ENCODE results near the gene CHAD. TPM values are rescaled to one million over a fixed set of nuclear protein-coding genes. Genes with fewer than 3 reads are reported as not detected.

CHAD gene
- total RNA-seq, 1 experiment from 2014 or later = 0.57 TPM

- Histone ChIP-seq H2BK5ac (ENCODE audit: insufficient read length, low read length) (no peak overlapping the region), H2BK20ac (ENCODE audit: low read depth, low read length, poor library complexity, severe bottlenecking) (no peak overlapping the region), H3K79me1 (ENCODE audit: insufficient read depth, low read depth, low read length, poor library complexity, severe bottlenecking) (no peaks in the 10 kb centered on the region), H3K14ac (ENCODE audit: insufficient read depth, low read length) (no peak overlapping the region), H2AK5ac (ENCODE audit: insufficient read length, low read length) (no peak overlapping the region), H3K23me2 (ENCODE audit: insufficient read length, low read depth, low read length, poor library complexity, severe bottlenecking) (no peaks in the 10 kb centered on the region), H3K4ac (ENCODE audit: low read depth, low read length) (no peak overlapping the region), H3K18ac (ENCODE audit: insufficient read length, low read depth, low read length) (no peak overlapping the region), H3K4me2 (ENCODE audit: insufficient read depth, insufficient read length, low read length) (no peak overlapping the region), H2BK15ac (ENCODE audit: low read depth, low read length) (no peak overlapping the region), H3K9ac (ENCODE audit: extremely low read depth, insufficient read length, low read length) (no peak overlapping the region), H3K56ac (ENCODE audit: insufficient read length, low read depth, low read length) (no peak overlapping the region), H3K23ac (ENCODE audit: insufficient read length, low read depth, low read length) (no peak overlapping the region), H3T11ph (ENCODE audit: low read length) (no peak overlapping the region), H4K91ac (ENCODE audit: insufficient read length, low read depth, low read length) (no peak overlapping the region), H2BK12ac (ENCODE audit: insufficient read length, low read depth, low read length) (no peak overlapping the region), H4K20me1 (ENCODE audit: control insufficient read depth, insufficient read depth, insufficient read length) (no peaks in the 10 kb centered on the region), H4K8ac (replicated peaks; ENCODE audit: insufficient read length, low read depth, low read length) (no peak overlapping the region), H2AFZ (ENCODE audit: low read length) (no peak overlapping the region), H3K9me3 (ENCODE audit: control insufficient read depth, low read depth, low read length) (no peaks in the 10 kb centered on the region), H3K79me2 (ENCODE audit: insufficient read depth, low read length) (no peaks in the 10 kb centered on the region), H2BK120ac (ENCODE audit: low read depth, low read length, poor library complexity, severe bottlenecking) (no peak overlapping the region), H3K27me3 (ENCODE audit: insufficient read depth, low read length) (no peaks in the 10 kb centered on the region), H3K4me1 (ENCODE audit: insufficient read depth, low read length) (no peaks in the 10 kb centered on the region), H4K5ac (ENCODE audit: insufficient read length, low read depth, low read length) (no peak overlapping the region), H3K27ac (ENCODE audit: insufficient read length, low read depth, low read length) (no peak overlapping the region)
- TF ChIP-seq, protein P1, sequence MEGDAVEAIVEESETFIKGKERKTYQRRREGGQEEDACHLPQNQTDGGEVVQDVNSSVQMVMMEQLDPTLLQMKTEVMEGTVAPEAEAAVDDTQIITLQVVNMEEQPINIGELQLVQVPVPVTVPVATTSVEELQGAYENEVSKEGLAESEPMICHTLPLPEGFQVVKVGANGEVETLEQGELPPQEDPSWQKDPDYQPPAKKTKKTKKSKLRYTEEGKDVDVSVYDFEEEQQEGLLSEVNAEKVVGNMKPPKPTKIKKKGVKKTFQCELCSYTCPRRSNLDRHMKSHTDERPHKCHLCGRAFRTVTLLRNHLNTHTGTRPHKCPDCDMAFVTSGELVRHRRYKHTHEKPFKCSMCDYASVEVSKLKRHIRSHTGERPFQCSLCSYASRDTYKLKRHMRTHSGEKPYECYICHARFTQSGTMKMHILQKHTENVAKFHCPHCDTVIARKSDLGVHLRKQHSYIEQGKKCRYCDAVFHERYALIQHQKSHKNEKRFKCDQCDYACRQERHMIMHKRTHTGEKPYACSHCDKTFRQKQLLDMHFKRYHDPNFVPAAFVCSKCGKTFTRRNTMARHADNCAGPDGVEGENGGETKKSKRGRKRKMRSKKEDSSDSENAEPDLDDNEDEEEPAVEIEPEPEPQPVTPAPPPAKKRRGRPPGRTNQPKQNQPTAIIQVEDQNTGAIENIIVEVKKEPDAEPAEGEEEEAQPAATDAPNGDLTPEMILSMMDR (conservative IDR thresholded peaks at IDR 0.05) = no peak
- Mint-ChIP-seq H3K27me3 (ENCODE audit: low read depth) (peaks cover 21% of the 10 kb centered on the region), H3K36me3 (ENCODE audit: insufficient read depth in 1 of 3, low read depth in 3 of 3) (peaks cover 2 to 8% (median 4%) of the 10 kb centered on the region in 3 experiments; a peak in 6 of 7 replicates), H3K9me3 (peaks cover 10 to 11% of the 10 kb centered on the region in 2 experiments), H3K27ac (no peak overlapping the region), H3K4me3 (no peak overlapping the region), H3K4me1 (peaks cover 2 to 4% of the 10 kb centered on the region in 2 experiments; a peak in 3 of 4 replicates)
- DNase-seq = no peak
- WGBS (ENCODE audit: extremely low coverage, insufficient read length, low lambda C conversion rate) = no CpG with 5 or more reads among the region's 3 CpGs
Observed at GRCh38 chr17:50414808-50415207, 53.9 kb downstream of the CHAD start.

Other genes starting within 250 kb of the CHAD start
- 10.9 and 11.2 TPM in 2 replicates for gene TMEM92, start 194.4 kb downstream of the CHAD start, total RNA-seq (2021)
- gene XYLT2, start 122.8 kb downstream of the CHAD start, total RNA-seq (2021) = 24.0 and 26.4 TPM in 2 replicates
- 85.9 and 91.8 TPM in 2 replicates for gene MRPL27, start 95.7 kb downstream of the CHAD start, total RNA-seq (2021)
- 15.1 and 16.5 TPM in 2 replicates for gene EME1, start 95.7 kb downstream of the CHAD start, total RNA-seq (2021)
- gene LRRC59, start 71.4 kb downstream of the CHAD start, total RNA-seq (2021) = 105 and 106 TPM in 2 replicates
- 12.2 TPM in 2 replicates for gene ACSF2, start 42.7 kb downstream of the CHAD start, total RNA-seq (2021)
- 27.9 and 29.6 TPM in 2 replicates for gene RSAD1, start 10.0 kb upstream of the CHAD start, total RNA-seq (2021)
- 1.7 and 1.9 TPM in 2 replicates for gene MYCBPAP, start 39.6 kb upstream of the CHAD start, total RNA-seq (2021)
- gene EPN3, start 63.9 kb upstream of the CHAD start, total RNA-seq (2021) = 1.9 and 2.2 TPM in 2 replicates
- 23.9 and 26.6 TPM in 2 replicates for gene SPATA20, start 78.3 kb upstream of the CHAD start, total RNA-seq (2021)
- gene CACNA1G, start 91.8 kb upstream of the CHAD start, total RNA-seq (2021) = 1.5 and 1.7 TPM in 2 replicates
- gene ABCC3, start 166.0 kb upstream of the CHAD start, total RNA-seq (2021) = 0.31 and 0.59 TPM in 2 replicates
- gene ANKRD40, start 239.0 kb upstream of the CHAD start, total RNA-seq (2021) = 54.3 and 56.1 TPM in 2 replicates

All from H9 (cell line).